ENCODE data around the gene SRPX.

SRPX gene

GRCh38 chrX:38189431-38190250 is 31.0 kb downstream of the SRPX start:
- in situ Hi-C loops (cut with MboI; ENCODE audit: low pct_unique_long_range_greater_than_20kb, low sequenced_read_pairs, unreplicated experiment): no loop called here
- no peak for DNase-seq (ENCODE audit: low spot score)
- no peak for TF ChIP-seq CTCF (IDR thresholded peaks at IDR 0.05; ENCODE audit: extremely low read depth, insufficient read depth, missing control alignments)

GRCh38 chrX:38183596-38183995 is 37.1 kb downstream of the SRPX start:
- DNase-seq (ENCODE audit: low spot score): no peak
- TF ChIP-seq CTCF (IDR thresholded peaks at IDR 0.05; ENCODE audit: extremely low read depth, insufficient read depth, missing control alignments): no peak
- in situ Hi-C loops (cut with MboI; ENCODE audit: low pct_unique_long_range_greater_than_20kb, low sequenced_read_pairs, unreplicated experiment): no loop called here

- no peak for TF ChIP-seq CTCF (IDR thresholded peaks at IDR 0.05; ENCODE audit: extremely low read depth, insufficient read depth, missing control alignments)
Measured at GRCh38 chrX:38181357-38181756, 39.3 kb downstream of the SRPX start.

GRCh38 chrX:38178396-38178795 is 42.3 kb downstream of the SRPX start:
- no peak for DNase-seq (ENCODE audit: low spot score)
- in situ Hi-C loops (cut with MboI; ENCODE audit: low pct_unique_long_range_greater_than_20kb, low sequenced_read_pairs, unreplicated experiment): no loop called here
- no peak for TF ChIP-seq CTCF (IDR thresholded peaks at IDR 0.05; ENCODE audit: extremely low read depth, insufficient read depth, missing control alignments)

More at GRCh38 chrX:38181357-38181756, 39.3 kb downstream of the SRPX start:
- in situ Hi-C loops (cut with MboI; ENCODE audit: low pct_unique_long_range_greater_than_20kb, low sequenced_read_pairs, unreplicated experiment): no loop called here
- no peak for DNase-seq (ENCODE audit: low spot score)

DNA sequence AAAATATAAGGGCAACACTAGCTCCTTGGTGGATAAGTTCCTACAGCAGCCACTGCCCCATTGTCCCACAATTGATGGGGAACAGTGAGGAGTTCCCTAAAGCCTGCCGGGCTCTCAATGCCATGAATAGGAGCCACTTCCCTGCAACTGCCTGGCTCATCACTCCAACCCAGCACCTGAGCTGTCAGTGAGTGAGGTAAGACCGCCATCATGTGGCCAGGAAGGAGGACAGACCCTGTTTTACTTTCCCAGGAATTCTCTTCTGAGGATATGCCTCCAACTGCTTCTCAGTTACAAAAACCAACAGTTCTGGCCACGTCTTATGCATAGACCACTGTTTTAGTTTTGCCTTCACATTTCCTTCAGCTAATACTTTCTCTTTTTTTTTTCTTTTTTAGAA is 45.5 kb downstream of the SRPX start:
- peak; percentile 50 for TF ChIP-seq CTCF (IDR thresholded peaks at IDR 0.05; ENCODE audit: extremely low read depth, insufficient read depth, missing control alignments)
- peak; percentile 12 for DNase-seq (ENCODE audit: low spot score)
- in situ Hi-C loops (cut with MboI; ENCODE audit: low pct_unique_long_range_greater_than_20kb, low sequenced_read_pairs, unreplicated experiment): no loop called here

DNA sequence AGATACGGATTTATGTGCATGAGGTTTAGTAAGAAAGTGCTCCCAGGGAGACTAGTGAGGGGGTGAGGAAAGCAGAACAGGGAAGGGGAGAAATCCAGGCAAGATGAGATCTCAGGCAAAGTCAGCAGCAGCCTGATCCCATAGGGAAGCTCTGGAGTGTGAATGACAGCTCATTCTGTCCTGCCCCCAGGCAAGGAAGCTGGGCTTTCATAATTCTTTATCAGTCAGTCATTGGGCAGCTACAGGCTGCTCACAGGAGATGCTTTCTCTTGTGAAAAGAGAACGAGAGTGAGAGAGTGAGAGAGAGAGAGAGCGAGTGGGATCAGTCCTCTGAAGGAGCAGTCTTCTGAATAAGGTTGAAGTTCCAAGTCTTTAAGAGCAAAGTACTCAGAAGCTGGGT is 48.1 kb downstream of the SRPX start:
- no peak for DNase-seq (ENCODE audit: low spot score)
- no peak for TF ChIP-seq CTCF (IDR thresholded peaks at IDR 0.05; ENCODE audit: extremely low read depth, insufficient read depth, missing control alignments)
- in situ Hi-C loops (cut with MboI; ENCODE audit: low pct_unique_long_range_greater_than_20kb, low sequenced_read_pairs, unreplicated experiment): no loop called here

Data from GM13977 (cell line).